ENCODE results near the gene BFSP2.

Gene BFSP2

GRCh38 chr3:133383741-133384140 is 16.1 kb upstream of the BFSP2 start:
- DNase-seq (ENCODE audit: low read depth in 2 of 2): no peak

- no peak for DNase-seq (ENCODE audit: low read depth in 2 of 2)
Observed at GRCh38 chr3:133384331-133385027, 15.4 kb upstream of the BFSP2 start.

DNA sequence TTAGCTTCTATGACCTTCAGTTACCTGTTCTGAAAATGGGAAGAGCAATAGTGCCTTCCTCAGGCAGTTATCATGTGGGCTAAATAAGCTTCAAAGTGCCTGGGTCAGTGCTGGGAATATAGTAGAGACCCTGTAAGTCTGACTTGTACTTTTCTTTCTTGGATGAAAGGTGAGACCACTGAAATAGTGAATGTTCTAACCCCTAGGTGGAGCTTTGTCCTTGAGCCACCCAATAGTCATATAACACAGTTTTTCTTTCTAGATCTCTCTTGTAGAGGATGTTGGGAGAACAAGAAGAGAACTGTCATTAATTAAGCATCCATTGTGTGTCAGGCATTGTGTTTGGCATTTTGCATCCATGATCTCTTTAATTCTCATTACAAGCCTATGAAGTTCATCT is 13.0 kb upstream of the BFSP2 start:
- no peak for DNase-seq (ENCODE audit: low read depth in 2 of 2)

GRCh38 chr3:133387341-133387740 is 12.5 kb upstream of the BFSP2 start:
- DNase-seq (ENCODE audit: low read depth in 2 of 2): no peak

- no peak for DNase-seq (ENCODE audit: low read depth in 2 of 2)
Observed at GRCh38 chr3:133388696-133389395, 11.0 kb upstream of the BFSP2 start.

DNA sequence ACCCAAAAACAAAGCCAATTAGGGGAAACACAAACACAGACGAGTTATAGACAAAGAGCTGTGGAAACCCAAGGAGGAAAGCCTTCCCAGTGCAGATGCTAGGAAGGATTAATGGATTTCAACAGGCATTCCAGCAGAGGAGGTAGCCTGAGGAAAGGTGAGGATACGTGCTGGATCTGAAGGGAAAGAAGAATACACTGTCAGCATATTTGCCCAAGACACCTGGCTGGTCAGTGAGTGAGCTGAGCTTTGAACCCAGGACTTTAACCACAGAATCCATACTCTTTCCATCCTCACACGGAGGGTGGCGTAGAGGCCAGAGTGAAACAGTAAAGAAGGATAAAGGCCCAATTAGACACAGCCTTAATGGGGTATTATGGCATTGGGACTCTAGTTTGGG is 9.1 kb upstream of the BFSP2 start:
- no peak for DNase-seq (ENCODE audit: low read depth in 2 of 2)

GRCh38 chr3:133393204-133393603 is 6.7 kb upstream of the BFSP2 start:
- no peak for DNase-seq (ENCODE audit: low read depth in 2 of 2)

DNA sequence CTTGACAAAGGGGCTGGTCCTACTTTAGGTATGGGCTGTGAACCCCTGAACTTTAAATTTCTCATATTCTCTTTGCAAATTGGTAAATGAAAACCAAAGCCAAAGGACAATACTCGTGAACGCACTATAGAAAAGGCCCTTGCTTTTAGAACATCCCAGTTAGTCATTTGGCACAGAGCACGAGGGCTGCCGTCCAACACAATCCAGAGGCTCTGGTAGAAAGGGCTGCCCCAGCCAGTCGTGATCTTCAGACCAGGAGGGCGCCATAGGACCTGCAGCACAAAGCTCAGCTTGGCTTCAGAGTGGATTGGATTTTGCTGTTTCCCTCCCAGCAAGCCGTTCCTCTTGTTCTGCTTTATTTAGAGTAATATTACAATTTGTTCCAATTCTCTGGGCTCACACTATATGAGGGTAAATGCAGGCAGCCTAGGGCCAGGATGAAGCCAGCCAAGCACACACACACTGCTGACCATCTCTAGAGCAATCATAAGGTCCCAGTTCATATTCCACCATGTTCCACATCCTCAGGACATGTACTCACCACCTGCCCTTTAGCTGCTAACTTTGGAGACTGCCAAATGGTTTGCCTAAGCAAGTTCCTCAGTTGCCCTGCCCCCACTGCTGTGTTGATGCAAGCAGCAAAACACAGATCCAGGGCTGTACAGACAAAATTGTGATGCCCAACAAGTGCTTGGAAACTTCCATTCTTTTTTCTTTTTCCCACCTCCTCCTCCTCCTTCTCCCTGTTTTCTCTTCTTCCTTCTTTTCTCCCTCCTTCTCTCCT is 6.0 kb upstream of the BFSP2 start:
- no peak for DNase-seq (ENCODE audit: low read depth in 2 of 2)

DNA sequence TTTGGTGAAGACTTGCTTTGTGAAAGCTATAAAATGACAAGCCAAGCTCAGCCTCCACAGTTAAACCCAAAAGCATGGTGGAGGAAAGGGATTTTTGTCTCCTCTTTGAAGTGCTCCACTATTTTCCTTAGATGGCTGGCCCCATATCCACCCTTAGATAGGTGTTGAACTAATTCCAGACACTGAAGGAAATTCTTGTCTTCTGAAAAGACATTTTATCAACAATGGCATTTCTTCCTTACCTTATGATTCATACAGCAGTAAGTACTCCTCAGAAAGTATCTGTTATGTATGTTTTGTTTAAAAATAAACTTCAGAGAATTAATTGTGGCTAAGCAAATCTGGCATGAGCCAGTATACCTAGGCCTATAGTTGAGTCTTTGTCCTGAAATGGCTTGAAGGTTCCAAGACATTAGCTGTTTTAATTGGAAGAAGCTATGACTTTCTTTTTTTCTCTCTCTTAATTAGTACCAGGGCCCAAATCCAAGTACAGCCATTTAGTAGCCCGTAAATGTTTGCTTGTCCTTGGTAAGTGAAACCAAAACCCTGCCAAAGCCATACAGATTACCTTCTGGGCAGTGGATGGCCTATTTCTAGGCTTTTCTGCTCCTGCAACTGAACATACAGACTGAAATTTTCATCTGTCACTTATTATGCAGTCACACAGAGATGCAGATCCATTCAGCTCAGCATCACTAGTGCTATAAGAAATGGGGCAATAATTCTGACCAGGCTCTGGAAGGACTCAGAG is 5.1 kb upstream of the BFSP2 start:
- no peak for DNase-seq (ENCODE audit: low read depth in 2 of 2)

DNA sequence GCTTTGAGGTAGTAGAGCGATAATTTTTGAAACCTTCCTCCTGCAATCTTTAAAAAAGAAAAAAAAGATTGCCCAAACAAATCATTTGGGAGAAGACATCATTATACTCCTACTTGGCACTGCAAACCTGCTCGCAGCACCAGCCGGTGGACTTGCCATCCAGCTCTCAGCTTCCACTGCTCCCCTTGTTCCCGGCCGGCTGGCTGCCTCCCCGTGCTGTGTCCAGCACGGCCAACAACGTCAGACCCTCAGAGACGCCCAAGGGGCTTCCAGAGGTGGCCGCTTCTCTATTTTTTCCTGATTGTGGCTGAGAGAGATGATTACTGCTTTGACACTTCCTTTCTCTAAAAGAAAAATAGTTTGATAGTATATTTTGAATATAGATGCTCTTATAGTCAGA is 3.0 kb upstream of the BFSP2 start:
- DNase-seq (ENCODE audit: low read depth in 2 of 2): no peak

DNA sequence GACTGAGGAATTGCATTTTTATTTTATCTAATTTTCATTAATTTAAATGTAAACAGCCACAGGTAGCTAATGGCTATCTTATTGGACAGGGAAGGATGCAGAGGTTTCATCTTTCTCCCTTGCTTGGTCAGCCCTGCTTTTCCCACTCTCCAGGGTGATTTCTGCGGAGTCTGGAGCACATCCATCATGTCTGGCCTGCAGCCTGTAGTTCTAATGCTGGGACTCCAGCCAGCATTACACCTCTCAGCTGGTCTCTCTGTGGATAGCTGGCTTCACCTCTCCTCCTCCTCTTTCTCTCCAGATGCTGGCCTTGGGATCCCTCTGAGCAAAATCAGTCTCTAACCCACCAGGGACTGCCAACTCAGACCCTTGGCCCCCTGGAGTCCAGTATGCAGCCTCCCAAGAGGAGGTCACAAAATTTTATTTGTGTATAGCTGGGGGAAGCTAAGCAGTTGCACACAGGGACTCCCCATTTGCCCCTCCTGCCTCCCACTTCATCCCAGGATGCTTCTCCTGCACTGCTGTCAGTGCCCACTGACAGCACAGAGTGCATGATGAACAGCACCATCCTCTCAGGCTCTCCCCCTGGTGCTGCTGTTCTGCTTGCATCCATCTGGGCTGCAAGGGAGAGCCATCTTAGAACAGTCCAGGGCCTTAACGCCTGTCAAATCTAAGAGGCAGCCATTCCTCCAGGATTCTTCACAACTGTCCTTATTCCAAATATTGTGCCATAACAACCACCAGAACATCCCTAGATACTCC is 1.7 kb downstream of the BFSP2 start:
- DNase-seq (ENCODE audit: low read depth in 2 of 2): no peak

DNA sequence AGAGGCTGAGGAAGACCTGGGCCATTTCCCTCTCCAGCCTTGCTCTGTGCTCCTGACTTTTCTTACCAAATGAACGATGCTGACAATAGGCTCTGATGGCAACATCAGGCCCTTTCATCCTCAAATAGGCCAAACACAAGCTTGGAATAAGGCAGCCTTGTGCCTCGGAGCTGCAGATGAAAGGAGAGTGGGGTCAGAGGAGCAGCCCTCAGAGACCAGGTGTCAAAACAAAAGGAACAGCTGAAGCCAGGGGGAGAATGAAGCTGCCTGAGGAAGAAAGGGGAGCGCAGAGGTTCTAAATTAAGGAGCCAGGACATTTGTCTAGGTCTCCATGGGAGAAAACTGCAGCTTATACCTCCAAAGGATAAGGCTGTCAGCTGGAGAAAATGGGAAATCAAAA is 5.1 kb downstream of the BFSP2 start:
- no peak for DNase-seq (ENCODE audit: low read depth in 2 of 2)

DNA sequence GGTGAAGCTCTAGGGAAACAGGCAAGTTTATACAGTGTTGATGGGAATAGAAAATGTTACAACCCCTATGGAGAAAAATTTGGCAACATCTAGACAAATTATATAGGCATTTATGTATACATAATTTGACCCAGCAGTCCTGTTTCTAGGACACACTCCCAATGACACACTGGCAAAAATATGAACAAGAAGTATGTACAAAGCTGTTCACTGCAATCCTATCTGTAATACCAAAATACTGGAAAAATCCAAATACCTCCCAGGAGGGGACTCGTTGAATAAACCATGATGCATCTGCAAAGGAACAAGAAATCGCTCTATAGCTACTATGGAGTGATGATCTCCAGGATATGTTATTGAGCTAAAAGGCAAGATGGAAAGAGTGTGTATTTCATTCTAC is 8.5 kb downstream of the BFSP2 start:
- no peak for DNase-seq (ENCODE audit: low read depth in 2 of 2)

- no peak for DNase-seq (ENCODE audit: low read depth in 2 of 2)
Observed at GRCh38 chr3:133408961-133409360, 9.1 kb downstream of the BFSP2 start.

DNA sequence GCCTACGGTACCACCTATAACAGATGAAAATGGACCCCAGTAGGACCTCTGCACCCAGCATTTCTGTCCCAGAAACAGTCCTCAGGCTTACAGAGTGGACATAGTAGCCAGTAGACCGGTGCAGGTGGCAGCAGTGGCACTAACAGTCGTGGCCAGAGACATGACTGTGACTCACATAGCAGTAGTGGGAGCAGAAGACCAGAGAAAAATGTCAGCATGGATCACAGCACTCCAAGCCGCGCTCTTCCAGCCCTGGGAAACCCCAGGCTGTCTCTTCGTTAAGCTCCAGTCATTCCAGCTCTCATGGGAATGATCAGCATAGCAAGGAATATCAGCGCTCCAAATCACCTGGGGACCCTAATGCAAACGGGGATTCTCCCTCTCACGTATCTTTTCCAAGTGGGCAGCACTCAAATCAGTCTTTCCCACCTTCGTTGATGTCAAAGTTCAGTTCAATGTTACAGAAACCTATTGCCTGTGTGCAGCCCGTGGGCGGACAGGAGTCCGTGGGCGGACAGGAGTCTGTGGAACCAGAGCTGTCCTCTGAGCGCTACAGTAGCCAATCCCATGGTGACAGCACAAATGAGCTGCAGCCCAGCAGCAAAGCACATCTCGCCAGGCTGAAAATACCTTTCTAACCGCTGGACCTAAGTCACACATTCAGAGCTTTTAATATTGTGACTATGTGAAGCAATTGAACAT is 10.5 kb downstream of the BFSP2 start:
- no peak for DNase-seq (ENCODE audit: low read depth in 2 of 2)

DNA sequence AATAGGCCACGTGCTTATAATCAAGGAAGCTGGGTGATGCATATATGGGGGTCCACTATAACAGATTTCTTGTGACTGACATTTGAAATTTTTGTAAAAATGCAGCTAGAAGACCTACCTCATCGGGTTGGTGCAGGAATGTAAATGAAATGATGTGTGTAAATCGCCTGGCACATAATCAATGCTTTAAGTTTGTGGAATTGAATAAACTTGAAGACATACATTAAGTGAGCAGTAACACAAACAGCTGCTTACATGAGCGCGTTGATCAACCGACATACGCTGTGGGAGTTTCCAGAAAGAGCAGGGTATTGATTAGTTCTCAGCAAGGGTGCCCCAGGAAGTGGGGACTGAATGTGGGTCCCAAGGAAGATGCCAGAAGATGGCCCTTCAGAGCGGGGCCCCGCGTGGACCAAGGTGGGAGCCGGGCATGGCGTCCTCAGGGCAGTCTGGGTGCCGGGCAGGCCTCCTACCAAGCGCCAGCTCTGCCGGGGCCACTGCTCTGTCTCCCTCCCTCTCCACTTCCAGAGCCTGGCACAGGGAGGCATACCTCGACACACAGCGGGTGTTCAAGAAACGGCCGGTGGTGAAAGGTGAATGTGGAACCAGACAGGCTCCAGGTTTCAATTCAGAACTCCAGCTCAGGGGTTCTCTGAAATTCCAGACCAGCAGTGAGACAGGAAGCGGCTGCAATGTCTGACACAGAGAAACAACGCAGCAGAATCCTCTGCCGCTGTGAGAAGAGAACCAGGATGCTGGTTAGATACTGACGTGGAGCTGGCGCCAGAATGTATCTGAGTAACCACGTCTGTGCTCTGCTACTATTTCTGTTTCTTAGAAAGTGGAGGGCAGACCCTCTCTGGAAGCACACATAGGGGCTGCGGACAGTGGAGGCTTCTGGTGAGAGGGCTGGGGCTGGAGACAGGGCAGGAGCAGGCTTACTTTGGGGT is 12.6 kb downstream of the BFSP2 start:
- no peak for DNase-seq (ENCODE audit: low read depth in 2 of 2)

DNA sequence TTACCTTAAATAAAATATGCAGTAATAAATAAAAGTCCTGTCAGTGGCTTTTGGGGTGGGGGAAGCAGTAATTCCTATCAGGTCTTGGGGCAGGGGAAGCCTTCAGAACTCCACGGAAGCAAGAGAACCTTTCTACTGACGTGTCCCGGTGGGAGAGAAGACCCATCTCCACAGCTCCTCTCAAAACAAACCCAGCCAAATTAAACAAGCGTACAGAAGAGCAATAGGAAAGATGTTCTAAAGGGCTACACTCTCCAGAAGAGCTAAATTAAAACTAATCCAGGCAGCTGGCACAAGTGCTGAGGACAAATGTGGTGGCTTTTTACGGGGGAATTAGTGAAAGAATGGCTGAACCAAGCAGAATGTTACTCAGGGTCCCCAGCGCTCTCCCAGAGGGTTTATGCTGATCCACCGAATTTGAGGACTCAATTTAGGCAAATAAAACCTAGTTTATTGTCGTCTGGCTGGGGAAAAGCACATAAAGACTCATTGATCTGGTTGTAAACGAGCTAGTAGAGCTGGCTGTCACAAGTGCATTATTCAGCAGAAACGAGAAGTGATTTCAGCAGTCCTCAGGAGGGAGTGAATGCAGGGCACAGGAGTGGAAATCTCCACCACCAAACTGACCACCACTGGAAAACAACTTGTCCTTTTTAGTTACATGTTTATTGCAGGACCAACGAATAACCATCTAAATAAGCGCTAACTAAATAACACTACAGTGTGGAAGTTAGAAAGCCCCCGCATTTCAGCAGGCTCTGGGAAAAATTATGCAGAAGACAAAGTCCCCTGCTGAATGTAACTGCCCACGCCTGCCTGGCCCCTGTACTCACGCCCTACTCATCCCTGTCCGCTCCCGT is 13.5 kb downstream of the BFSP2 start:
- DNase-seq (ENCODE audit: low read depth in 2 of 2): no peak

- DNase-seq (ENCODE audit: low read depth in 2 of 2): no peak
Observed at GRCh38 chr3:133414021-133414392, 14.2 kb downstream of the BFSP2 start.

DNA sequence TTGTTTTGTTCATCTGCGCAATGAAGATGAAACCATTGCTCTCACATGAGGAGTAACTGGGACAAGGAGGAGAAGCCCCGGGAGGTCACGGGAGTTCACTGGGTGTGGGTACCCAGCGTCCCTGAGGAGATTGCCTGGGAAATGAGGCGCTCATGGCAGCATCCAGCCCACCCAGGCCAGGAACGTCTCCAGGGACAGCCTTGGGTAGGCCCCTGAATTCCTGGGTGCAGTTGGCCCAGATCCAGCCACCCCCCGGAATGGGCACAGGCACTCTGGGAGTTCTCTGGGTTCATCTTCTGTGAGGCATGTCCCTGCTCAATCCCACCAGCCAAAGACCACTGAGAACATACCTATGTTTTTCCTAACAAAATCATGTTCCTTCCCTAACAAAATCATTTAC is 18.5 kb downstream of the BFSP2 start:
- no peak for DNase-seq (ENCODE audit: low read depth in 2 of 2)

All from stimulated activated CD8-positive, alpha-beta memory T cell treated with anti-CD3 and anti-CD28 coated beads, Interleukin-15, amount 100 ng/mL, for 4 hours (primary cell).